T-helper 2 cell treated with Interferon-gamma antibody and Interleukin-4, amounts not matched to agents 5 μg/mL and 100 μg/mL, for 36 hours (primary cell): ENCODE data around the gene VTI1A.
A peak's percentile ranks its signal among the peaks of the same experiment; 100 is the strongest.
"Not testable (repeated sequence)": the region's sequence is repeated elsewhere in the genome, so short reads cannot be mapped to it uniquely, and the experiment has no call there.

Experiments used
- DNase-seq: peaks from one replicate; pipeline ENCODE4 v3.0.0; 2021; ENCODE audit warnings: low spot score
- H3K27ac Mint-ChIP-seq: one replicate; pipeline ENCODE4 v1.8.0; 2021; ENCODE audit warnings: mild to moderate bottlenecking, mixed read lengths
- H3K27me3 Mint-ChIP-seq: one replicate; pipeline ENCODE4 v1.8.0; 2021; ENCODE audit warnings: low read depth, mixed read lengths
- H3K36me3 Mint-ChIP-seq: one replicate; pipeline ENCODE4 v1.8.0; 2021; ENCODE audit warnings: low read depth, mixed read lengths
- H3K4me1 Mint-ChIP-seq: one replicate; pipeline ENCODE4 v1.8.0; 2021; ENCODE audit warnings: low read depth, mixed read lengths
- H3K4me3 Mint-ChIP-seq: one replicate; pipeline ENCODE4 v1.8.0; 2022; ENCODE audit warnings: mild to moderate bottlenecking, moderate library complexity, mixed read lengths
- H3K9me3 Mint-ChIP-seq: one replicate; pipeline ENCODE4 v1.8.0; 2021; ENCODE audit warnings: mixed read lengths

Gene VTI1A

GRCh38 chr10:112526139-112526538, 79.1 kb downstream of the VTI1A start:
- H3K9me3 Mint-ChIP-seq = no peaks in the 10 kb centered on the region
- H3K27ac Mint-ChIP-seq = no peak overlapping the region
- peaks cover 20% of the 10 kb centered on the region for H3K4me1 Mint-ChIP-seq
- H3K4me3 Mint-ChIP-seq = no peak overlapping the region
- peaks cover 6% of the 10 kb centered on the region for H3K27me3 Mint-ChIP-seq
- no peak for DNase-seq
- H3K36me3 Mint-ChIP-seq = peaks cover 12% of the 10 kb centered on the region

GRCh38 chr10:112526906-112527305, 79.9 kb downstream of the VTI1A start:
- Mint-ChIP-seq H3K27ac (no peak overlapping the region), H3K9me3 (peaks cover 4% of the 10 kb centered on the region), H3K4me1 (peaks cover 27% of the 10 kb centered on the region), H3K4me3 (no peak overlapping the region), H3K36me3 (peaks cover 19% of the 10 kb centered on the region), H3K27me3 (peaks cover 6% of the 10 kb centered on the region)
- DNase-seq = no peak

DNA sequence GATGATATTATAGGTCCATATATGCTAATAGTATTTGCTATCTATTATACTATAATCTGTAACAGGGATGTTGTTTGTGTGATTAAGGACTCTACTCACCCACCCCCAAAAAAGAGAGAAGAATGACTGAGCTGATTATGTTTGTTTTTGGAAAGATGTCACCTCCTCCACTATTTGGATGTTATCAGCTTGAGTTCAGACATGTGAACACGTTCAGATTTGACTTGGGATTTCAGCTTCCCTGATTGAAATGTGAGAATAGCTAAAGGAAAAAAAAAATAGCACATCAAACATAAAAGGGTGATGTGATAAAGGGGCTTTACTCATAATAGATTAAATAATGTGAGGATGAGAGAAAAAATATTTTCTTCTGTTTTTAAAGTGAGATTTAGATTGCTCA, 81.2 kb downstream of the VTI1A start:
- H3K4me3 Mint-ChIP-seq = no peak overlapping the region
- peaks cover 34% of the 10 kb centered on the region for H3K4me1 Mint-ChIP-seq
- H3K27me3 Mint-ChIP-seq = peaks cover 8% of the 10 kb centered on the region
- H3K36me3 Mint-ChIP-seq = peaks cover 19% of the 10 kb centered on the region
- H3K9me3 Mint-ChIP-seq = peaks cover 4% of the 10 kb centered on the region
- DNase-seq = no peak
- no peak overlapping the region for H3K27ac Mint-ChIP-seq

GRCh38 chr10:112531421-112531820, 84.4 kb downstream of the VTI1A start:
- peak overlapping the region; percentile 26 for H3K4me3 Mint-ChIP-seq
- no peak for DNase-seq
- H3K27me3 Mint-ChIP-seq = peaks cover 17% of the 10 kb centered on the region

GRCh38 chr10:112532189-112532588, 85.2 kb downstream of the VTI1A start:
- peak; percentile 29 for DNase-seq
- peaks cover 16% of the 10 kb centered on the region for H3K36me3 Mint-ChIP-seq
- peaks cover 4% of the 10 kb centered on the region for H3K9me3 Mint-ChIP-seq
- H3K4me3 Mint-ChIP-seq = peak overlapping the region; percentile 43
- H3K27ac Mint-ChIP-seq = peak overlapping the region; percentile 28
- peaks cover 20% of the 10 kb centered on the region for H3K27me3 Mint-ChIP-seq
- H3K4me1 Mint-ChIP-seq = peaks cover 34% of the 10 kb centered on the region

More at GRCh38 chr10:112531421-112531820, 84.4 kb downstream of the VTI1A start:
- Mint-ChIP-seq H3K9me3 (peaks cover 4% of the 10 kb centered on the region), H3K4me1 (peaks cover 36% of the 10 kb centered on the region), H3K27ac (no peak overlapping the region), H3K36me3 (peaks cover 19% of the 10 kb centered on the region)

GRCh38 chr10:112532956-112533355, 85.9 kb downstream of the VTI1A start:
- Mint-ChIP-seq H3K4me3 (no peak overlapping the region), H3K27ac (no peak overlapping the region), H3K4me1 (peaks cover 34% of the 10 kb centered on the region), H3K27me3 (peaks cover 20% of the 10 kb centered on the region), H3K9me3 (peaks cover 4% of the 10 kb centered on the region), H3K36me3 (peaks cover 16% of the 10 kb centered on the region)
- DNase-seq = no peak

DNA sequence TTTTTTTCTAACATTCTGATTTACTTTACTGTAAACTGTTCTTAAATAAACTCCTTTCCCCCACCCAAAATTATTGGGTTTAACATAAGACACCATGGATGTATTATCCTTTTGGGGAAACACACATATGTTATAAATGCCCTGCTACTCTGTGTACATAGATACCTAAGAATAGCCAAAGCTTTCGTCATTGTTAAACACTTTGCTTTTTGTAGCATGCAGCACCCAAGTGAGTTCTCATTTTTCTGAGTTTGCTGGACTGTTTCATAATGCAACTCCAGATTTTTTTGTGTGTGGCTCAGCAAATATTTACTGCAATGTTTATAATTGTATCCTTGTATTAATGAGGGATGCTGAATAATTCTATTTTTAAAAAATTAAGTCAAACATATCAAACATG, 86.9 kb downstream of the VTI1A start:
- no peak overlapping the region for H3K27ac Mint-ChIP-seq
- H3K4me3 Mint-ChIP-seq = no peak overlapping the region
- peaks cover 34% of the 10 kb centered on the region for H3K4me1 Mint-ChIP-seq
- peaks cover 20% of the 10 kb centered on the region for H3K27me3 Mint-ChIP-seq
- DNase-seq = no peak
- H3K36me3 Mint-ChIP-seq = peaks cover 20% of the 10 kb centered on the region
- H3K9me3 Mint-ChIP-seq = peaks cover 4% of the 10 kb centered on the region

- H3K4me1 Mint-ChIP-seq = peaks cover 30% of the 10 kb centered on the region
- peaks cover 30% of the 10 kb centered on the region for H3K36me3 Mint-ChIP-seq
- DNase-seq = no peak
- H3K27me3 Mint-ChIP-seq = peaks cover 18% of the 10 kb centered on the region
- H3K27ac Mint-ChIP-seq = peak overlapping the region; percentile 24
- H3K4me3 Mint-ChIP-seq = peak overlapping the region; percentile 44
- H3K9me3 Mint-ChIP-seq = peaks cover 5% of the 10 kb centered on the region
These were observed 88.5 kb downstream of the VTI1A start for GRCh38 chr10:112535531-112535951.

- no peak overlapping the region for H3K27ac Mint-ChIP-seq
- peaks cover 4% of the 10 kb centered on the region for H3K9me3 Mint-ChIP-seq
- no peak for DNase-seq
- peaks cover 19% of the 10 kb centered on the region for H3K4me1 Mint-ChIP-seq
- H3K4me3 Mint-ChIP-seq = no peak overlapping the region
- H3K36me3 Mint-ChIP-seq = peaks cover 25% of the 10 kb centered on the region
- peaks cover 18% of the 10 kb centered on the region for H3K27me3 Mint-ChIP-seq
These were observed 89.6 kb downstream of the VTI1A start for GRCh38 chr10:112536663-112537062.

- H3K27ac Mint-ChIP-seq = no peak overlapping the region
- no peak for DNase-seq
- no peak overlapping the region for H3K4me3 Mint-ChIP-seq
- peaks cover 10% of the 10 kb centered on the region for H3K4me1 Mint-ChIP-seq
- H3K9me3 Mint-ChIP-seq = peaks cover 12% of the 10 kb centered on the region
- H3K36me3 Mint-ChIP-seq = peaks cover 32% of the 10 kb centered on the region
- H3K27me3 Mint-ChIP-seq = peaks cover 13% of the 10 kb centered on the region
These were observed 91.2 kb downstream of the VTI1A start for GRCh38 chr10:112538168-112538567.

- Mint-ChIP-seq H3K4me1 (peaks cover 7% of the 10 kb centered on the region), H3K4me3 (no peak overlapping the region), H3K27ac (no peak overlapping the region), H3K9me3 (peaks cover 16% of the 10 kb centered on the region), H3K36me3 (peaks cover 38% of the 10 kb centered on the region), H3K27me3 (peaks cover 6% of the 10 kb centered on the region)
- no peak for DNase-seq
These were observed 92.3 kb downstream of the VTI1A start for GRCh38 chr10:112539340-112539739.

DNA sequence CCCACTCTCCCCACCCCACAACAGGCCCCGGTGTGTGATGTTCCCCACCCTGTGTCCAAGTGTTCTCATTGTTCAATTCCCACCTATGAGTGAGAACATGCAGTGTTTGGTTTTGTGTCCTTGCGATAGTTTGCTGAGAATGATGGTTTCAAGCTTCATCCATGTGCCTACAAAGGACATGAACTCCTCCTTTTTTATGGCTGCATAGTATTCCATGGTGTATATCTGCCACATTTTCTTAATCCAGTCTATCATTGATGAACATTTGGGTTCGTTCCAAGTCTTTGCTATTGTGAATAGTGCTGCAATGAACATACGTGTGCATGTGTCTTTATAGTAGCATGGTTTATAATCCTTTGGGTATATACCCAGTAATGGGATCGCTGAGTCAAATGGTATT, 95.8 kb downstream of the VTI1A start:
- not testable (repeated sequence) for DNase-seq, H3K4me1 Mint-ChIP-seq, H3K27me3 Mint-ChIP-seq, H3K4me3 Mint-ChIP-seq, H3K27ac Mint-ChIP-seq
- H3K36me3 Mint-ChIP-seq = peaks cover 45% of the 10 kb centered on the region
- H3K9me3 Mint-ChIP-seq = peaks cover 16% of the 10 kb centered on the region

DNA sequence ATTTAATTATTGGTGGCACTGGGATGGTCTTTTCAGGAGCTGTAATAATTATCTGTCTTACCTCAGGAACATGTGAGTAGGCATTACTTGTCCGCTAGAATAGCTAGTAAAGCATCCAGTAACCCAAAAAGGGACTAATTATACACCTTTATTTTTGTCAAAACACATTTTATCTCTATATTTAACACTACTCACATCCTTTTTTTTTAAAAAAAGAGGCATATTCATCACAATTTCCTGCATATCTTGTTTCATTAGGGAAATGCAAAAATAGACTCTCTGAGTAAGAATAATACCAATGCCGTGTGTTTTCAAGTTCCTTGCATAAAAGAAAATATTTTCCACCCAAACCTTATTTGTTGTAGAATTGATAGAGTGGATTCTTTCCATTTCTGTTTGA, 99.5 kb downstream of the VTI1A start:
- Mint-ChIP-seq H3K4me3 (no peak overlapping the region), H3K4me1 (no peaks in the 10 kb centered on the region), H3K36me3 (peaks cover 21% of the 10 kb centered on the region), H3K9me3 (peaks cover 12% of the 10 kb centered on the region), H3K27me3 (no peaks in the 10 kb centered on the region), H3K27ac (no peak overlapping the region)
- DNase-seq = no peak

- Mint-ChIP-seq H3K4me3 (no peak overlapping the region), H3K27me3 (no peaks in the 10 kb centered on the region), H3K27ac (no peak overlapping the region), H3K9me3 (peaks cover under 1% of the 10 kb centered on the region), H3K4me1 (no peaks in the 10 kb centered on the region), H3K36me3 (peaks cover 10% of the 10 kb centered on the region)
- DNase-seq = no peak
These were observed 101.7 kb downstream of the VTI1A start for GRCh38 chr10:112548535-112549276.
